ENCODE measurements around the gene PRDM11. TPM values are rescaled to one million over a fixed set of nuclear protein-coding genes. Genes with fewer than 3 reads are reported as not detected.

PRDM11 gene
- total RNA-seq, 2 experiments from 2014 or later, result 2.5 to 3.4 TPM

DNA sequence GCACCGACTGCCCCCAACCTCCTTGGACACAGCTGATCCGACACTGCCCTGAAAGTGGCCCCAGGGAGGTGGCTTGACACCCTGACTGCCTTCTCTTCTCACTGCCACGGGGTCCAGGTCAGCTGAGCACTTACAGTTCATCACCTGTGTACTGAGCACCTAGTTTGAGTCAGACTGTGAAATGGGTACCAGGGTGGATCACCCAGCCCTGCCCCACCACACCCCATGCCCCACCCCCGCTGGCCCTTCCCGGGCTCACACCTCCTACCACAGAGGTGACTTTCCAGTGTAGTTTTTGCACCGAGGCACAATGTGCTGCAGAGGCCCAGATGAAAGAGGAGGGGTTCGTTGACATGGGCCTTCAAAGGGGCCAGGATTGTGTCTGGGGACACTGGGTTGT is 59.5 kb downstream of the PRDM11 start:
- Mint-ChIP-seq H3K4me1 (ENCODE audit: low read depth) (no peaks in the 10 kb centered on the region), H3K9me3 (no peaks in the 10 kb centered on the region), H3K27me3 (no peaks in the 10 kb centered on the region), H3K36me3 (ENCODE audit: low read depth) (peaks cover 28% of the 10 kb centered on the region), H3K4me3 (no peak overlapping the region), H3K27ac (no peak overlapping the region)
- Histone ChIP-seq H3K27ac (ENCODE audit: low read depth in 1 of 2, low read length in 2 of 2) (no peak overlapping the region), H3K4me3 (ENCODE audit: low read length) (no peak overlapping the region), H3K4me1 (ENCODE audit: insufficient read depth, low read length) (no peaks in the 10 kb centered on the region), H3K27me3 (ENCODE audit: control insufficient read depth in 1 of 2, insufficient read depth in 2 of 2, low read length in 2 of 2) (no peaks in the 10 kb centered on the region), H3K36me3 (ENCODE audit: insufficient read depth, low read length) (peaks cover 2% of the 10 kb centered on the region), H3K9me3 (ENCODE audit: control insufficient read depth in 1 of 2, insufficient read depth in 1 of 2, low read length in 2 of 2) (no peaks in the 10 kb centered on the region)
- POLR2A ChIA-PET, result no interaction called here
- no peak for TF ChIP-seq CTCF (IDR thresholded peaks at IDR 0.05)
- intact Hi-C loops (cut with DNase I, micrococcal nuclease), result no loop called here
- CTCF ChIA-PET, result no interaction called here
- ATAC-seq (ENCODE audit: poor library complexity) (no peak), DNase-seq (no peak)

DNA sequence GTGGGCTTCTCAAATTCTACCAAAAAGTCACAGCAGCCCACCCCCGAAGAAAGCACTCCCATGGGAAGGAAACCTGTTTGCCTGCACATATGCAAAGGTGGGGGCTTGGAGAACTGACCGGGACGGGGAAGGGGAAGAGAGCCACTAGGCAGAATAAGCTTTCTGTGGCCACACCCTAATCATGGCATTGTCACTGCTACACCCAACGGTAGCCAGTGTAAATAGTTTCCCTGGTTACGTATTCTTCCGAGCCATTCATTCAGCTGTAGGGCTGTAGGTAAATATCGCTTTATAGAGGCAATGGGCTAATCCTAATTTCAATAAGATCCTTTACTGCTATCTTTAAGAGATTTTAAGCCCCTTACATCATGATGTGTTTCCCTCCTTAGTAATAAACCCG is 61.7 kb downstream of the PRDM11 start:
- H3K27me3 Mint-ChIP-seq, result no peaks in the 10 kb centered on the region
- DNase-seq (no peak), ATAC-seq (ENCODE audit: poor library complexity) (no peak)
- H3K9me3 Mint-ChIP-seq, result no peaks in the 10 kb centered on the region
- Histone ChIP-seq H3K27ac (ENCODE audit: low read depth in 1 of 2, low read length in 2 of 2) (no peak overlapping the region), H3K4me1 (ENCODE audit: insufficient read depth, low read length) (no peaks in the 10 kb centered on the region), H3K36me3 (ENCODE audit: insufficient read depth, low read length) (peaks cover 2% of the 10 kb centered on the region), H3K27me3 (ENCODE audit: control insufficient read depth in 1 of 2, insufficient read depth in 2 of 2, low read length in 2 of 2) (no peaks in the 10 kb centered on the region), H3K9me3 (ENCODE audit: control insufficient read depth in 1 of 2, insufficient read depth in 1 of 2, low read length in 2 of 2) (no peaks in the 10 kb centered on the region), H3K4me3 (ENCODE audit: low read length) (no peak overlapping the region)
- CTCF ChIA-PET, result no interaction called here
- intact Hi-C loops (cut with DNase I, micrococcal nuclease), result no loop called here
- H3K36me3 Mint-ChIP-seq (ENCODE audit: low read depth), result peaks cover 26% of the 10 kb centered on the region
- POLR2A ChIA-PET, result no interaction called here
- H3K4me3 Mint-ChIP-seq, result no peak overlapping the region
- no peak for TF ChIP-seq CTCF (IDR thresholded peaks at IDR 0.05)
- H3K4me1 Mint-ChIP-seq (ENCODE audit: low read depth), result no peaks in the 10 kb centered on the region
- no peak overlapping the region for H3K27ac Mint-ChIP-seq

GRCh38 chr11:45209000-45209879 is 62.8 kb downstream of the PRDM11 start:
- Mint-ChIP-seq H3K4me1 (ENCODE audit: low read depth) (no peaks in the 10 kb centered on the region), H3K27ac (no peak overlapping the region), H3K4me3 (no peak overlapping the region), H3K27me3 (no peaks in the 10 kb centered on the region), H3K36me3 (ENCODE audit: low read depth) (peaks cover 24% of the 10 kb centered on the region), H3K9me3 (no peaks in the 10 kb centered on the region)
- ChIA-PET POLR2A (no interaction called here), CTCF (no interaction called here)
- Histone ChIP-seq H3K27ac (ENCODE audit: low read depth in 1 of 2, low read length in 2 of 2) (no peak overlapping the region), H3K36me3 (ENCODE audit: insufficient read depth, low read length) (peaks cover 2% of the 10 kb centered on the region), H3K27me3 (ENCODE audit: control insufficient read depth in 1 of 2, insufficient read depth in 2 of 2, low read length in 2 of 2) (no peaks in the 10 kb centered on the region), H3K4me1 (ENCODE audit: insufficient read depth, low read length) (no peaks in the 10 kb centered on the region), H3K9me3 (ENCODE audit: control insufficient read depth in 1 of 2, insufficient read depth in 1 of 2, low read length in 2 of 2) (no peaks in the 10 kb centered on the region), H3K4me3 (ENCODE audit: low read length) (no peak overlapping the region)
- ATAC-seq (ENCODE audit: poor library complexity), result no peak
- no peak for DNase-seq
- TF ChIP-seq CTCF (IDR thresholded peaks at IDR 0.05), result no peak
- intact Hi-C loops (cut with DNase I, micrococcal nuclease), result no loop called here
